HEK293 (cell line): Measurements from ENCODE around the gene LARGE1.

ENCODE experiments used
- BCL6B ChIP-seq: fragments of 450-650 bp; formaldehyde crosslinking; IDR thresholded peaks from 2 replicates; pipeline ENCODE4 v1.5.1; 2017; ENCODE audit warnings: missing biosample characterization, missing genetic modification characterization
- CTCF ChIP-seq: fragments of 450-650 bp; formaldehyde crosslinking; IDR thresholded peaks from 2 replicates; pipeline ENCODE4 v1.5.1; 2016; ENCODE audit warnings: missing biosample characterization, missing genetic modification characterization
- FEZF1 ChIP-seq: fragments of 450-650 bp; formaldehyde crosslinking; IDR thresholded peaks from 2 replicates; pipeline ENCODE4 v1.5.1; 2016; ENCODE audit warnings: missing biosample characterization, missing genetic modification characterization
- KLF7 ChIP-seq: fragments of 450-650 bp; formaldehyde crosslinking; IDR thresholded peaks from 2 replicates; pipeline ENCODE4 v1.5.1; 2016; ENCODE audit warnings: missing biosample characterization, missing genetic modification characterization, borderline replicate concordance
- ZNF248 ChIP-seq: fragments of 450-650 bp; formaldehyde crosslinking; IDR thresholded peaks from 2 replicates; pipeline ENCODE4 v1.5.1; 2017; ENCODE audit warnings: missing biosample characterization, missing genetic modification characterization
- ZNF266 ChIP-seq: fragments of 450-650 bp; formaldehyde crosslinking; IDR thresholded peaks from 2 replicates; pipeline ENCODE4 v1.5.1; 2016; ENCODE audit warnings: missing biosample characterization, missing genetic modification characterization, low read depth
- ZNF398 ChIP-seq: fragments of 450-650 bp; formaldehyde crosslinking; IDR thresholded peaks from 2 replicates; pipeline ENCODE4 v1.5.1; 2017; ENCODE audit warnings: missing biosample characterization, missing genetic modification characterization
- ZNF518A ChIP-seq: fragments of 450-650 bp; formaldehyde crosslinking; conservative IDR thresholded peaks from 2 replicates; pipeline ENCODE4 v1.5.1; 2016; ENCODE audit warnings: low read depth, missing biosample characterization, missing genetic modification characterization
- ZNF596 ChIP-seq: fragments of 450-650 bp; IDR thresholded peaks from 2 replicates; pipeline ENCODE4 v1.5.0; 2018; ENCODE audit warnings: missing biosample characterization, mild to moderate bottlenecking, missing genetic modification characterization, moderate library complexity

- no peak for TF ChIP-seq FEZF1 (tag by site-specific recombination)
- TF ChIP-seq ZNF518A (tag by site-specific recombination): no peak
- no peak for TF ChIP-seq CTCF
- no peak for TF ChIP-seq BCL6B
- TF ChIP-seq ZNF266: no peak
- no peak for TF ChIP-seq KLF7
- TF ChIP-seq ZNF596 (tag by site-specific recombination): no peak
- no peak for TF ChIP-seq ZNF248 (tag by site-specific recombination)
- TF ChIP-seq ZNF398: no peak
Measured at GRCh38 chr22:33315954-33316353, 604.3 kb downstream of the LARGE1 start.
